Prostate gland (tissue), 2 donors: ENCODE results near the gene BTBD7. TPM values are rescaled to one million over a fixed set of nuclear protein-coding genes. Genes with fewer than 3 reads are reported as not detected.

Experiments
- DNase-seq: peaks from one replicate; pipeline ENCODE4 v3.0.0-alpha.2; 2019; ENCODE audit warnings: low spot score
- H3K27ac ChIP-seq, 2 donors: fragments of 200-600 bp; sonication (generic); 2 replicates each; pipeline ENCODE4 v1.5.1; 2017 to 2019
- H3K27me3 ChIP-seq: fragments of 200-600 bp; sonication (generic); replicated peaks from 2 replicates; pipeline ENCODE4 v1.5.1; 2019; ENCODE audit not compliant: insufficient read depth
- H3K36me3 ChIP-seq, 2 donors: fragments of 200-600 bp; sonication (generic); 1 replicate in 1 of 2; 2 replicates in 1 of 2; pipeline versions ENCODE4 v1.5.1 to v1.8.1; 2017 to 2019
- H3K4me1 ChIP-seq: fragments of 200-600 bp; sonication (generic); replicated peaks from 2 replicates; pipeline ENCODE4 v1.5.1; 2019
- H3K4me3 ChIP-seq, 2 donors: fragments of 200-600 bp; sonication (generic); 2 replicates each; pipeline ENCODE4 v1.5.1; 2017 to 2019
- H3K9me3 ChIP-seq: fragments of 200-600 bp; sonication (generic); 2 replicates; pipeline ENCODE4 v1.5.1; 2017
- POLR2A ChIP-seq: fragments of 450-650 bp; IDR thresholded peaks from one replicate; pipeline ENCODE4 v1.6.1; 2016; ENCODE audit warnings: antibody characterized with exemption, mild to moderate bottlenecking
- POLR2AphosphoS5 ChIP-seq: sonication (generic); formaldehyde crosslinking; IDR thresholded peaks from one replicate; pipeline ENCODE4 v1.6.1; 2017; ENCODE audit warnings: antibody characterized with exemption
- WGBS: methylation state at CpG from one replicate; pipeline ENCODE4 v1.1.5; 2018; 5-methylcytosine and 5-hydroxymethylcytosine counted together
- intact Hi-C: fragments of 100-400 bp; cut with DNase I; formaldehyde crosslinking; loops from one replicate; pipeline ENCODE4 v1.14.2; 2022
- total RNA-seq, 2 donors: library from RNA; depleted of rRNA; stranded (reverse); fragments of >200 nt; gene quantifications; one replicate each; pipeline ENCODE4 v1.1.0, GENCODE V29; 2016
- TF ChIP-seq, protein P1 (sequence below), 4 experiments: fragments of 200-600 bp in 2 of 4; fragments of 450-650 bp in 2 of 4; sonication (generic) in 2 of 4; IDR thresholded peaks; 1 replicate in 3 of 4; 2 replicates in 1 of 4; pipeline ENCODE4 v1.5.1; 2016 to 2019; ENCODE audit warnings: antibody characterized with exemption in 4 of 4, mild to moderate bottlenecking in 2 of 4, moderate library complexity in 2 of 4

The BTBD7 gene
- total RNA-seq, 2 donors from 2014 or later, result 23.8 to 25.8 TPM

DNA sequence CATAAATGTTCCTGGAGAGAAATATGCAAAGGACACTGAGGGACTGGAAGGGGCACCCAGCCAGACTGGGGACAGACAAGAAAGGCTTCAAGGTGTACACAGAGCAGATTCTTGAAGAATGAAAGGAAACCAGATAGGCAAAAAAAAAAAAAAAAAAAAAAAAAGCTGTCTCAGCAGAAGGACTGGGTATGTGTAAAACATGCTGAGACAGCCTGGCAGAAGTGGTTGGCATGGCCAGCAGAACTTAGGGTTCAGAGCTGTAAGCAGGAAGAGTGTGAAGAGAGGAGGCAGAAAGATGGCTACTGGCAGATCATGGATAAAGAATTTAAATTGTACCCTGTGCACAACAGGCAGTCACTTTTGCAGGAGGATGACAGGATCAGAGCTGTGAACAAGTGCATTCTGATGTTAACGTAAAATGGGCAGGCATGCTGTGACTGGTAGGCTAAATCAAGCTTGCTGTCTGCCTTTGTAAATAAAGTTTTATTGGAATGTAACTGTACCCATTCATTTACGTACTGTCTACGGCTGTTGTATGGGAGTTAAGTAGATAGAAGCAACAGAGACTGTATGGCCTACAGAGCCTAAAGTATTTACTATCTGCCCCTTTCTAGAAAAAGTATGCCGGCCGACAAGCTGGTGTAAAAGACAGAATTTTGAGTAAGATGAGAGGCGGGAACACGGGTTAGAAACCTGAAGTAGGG is 83.6 kb downstream of the BTBD7 start:
- Histone ChIP-seq H3K4me1 (no peaks in the 10 kb centered on the region), H3K9me3 (no peaks in the 10 kb centered on the region), H3K27ac (no peak overlapping the region), H3K27me3 (no peaks in the 10 kb centered on the region), H3K4me3 (no peak overlapping the region), H3K36me3 (peaks cover 0 to 2% of the 10 kb centered on the region in 2 donors)
- intact Hi-C loops, result no loop called here
- whole genome bisulfite sequencing, result 84% methylated on average over 7 of the region's 7 CpGs
- DNase-seq, result no peak
- TF ChIP-seq, protein P1, sequence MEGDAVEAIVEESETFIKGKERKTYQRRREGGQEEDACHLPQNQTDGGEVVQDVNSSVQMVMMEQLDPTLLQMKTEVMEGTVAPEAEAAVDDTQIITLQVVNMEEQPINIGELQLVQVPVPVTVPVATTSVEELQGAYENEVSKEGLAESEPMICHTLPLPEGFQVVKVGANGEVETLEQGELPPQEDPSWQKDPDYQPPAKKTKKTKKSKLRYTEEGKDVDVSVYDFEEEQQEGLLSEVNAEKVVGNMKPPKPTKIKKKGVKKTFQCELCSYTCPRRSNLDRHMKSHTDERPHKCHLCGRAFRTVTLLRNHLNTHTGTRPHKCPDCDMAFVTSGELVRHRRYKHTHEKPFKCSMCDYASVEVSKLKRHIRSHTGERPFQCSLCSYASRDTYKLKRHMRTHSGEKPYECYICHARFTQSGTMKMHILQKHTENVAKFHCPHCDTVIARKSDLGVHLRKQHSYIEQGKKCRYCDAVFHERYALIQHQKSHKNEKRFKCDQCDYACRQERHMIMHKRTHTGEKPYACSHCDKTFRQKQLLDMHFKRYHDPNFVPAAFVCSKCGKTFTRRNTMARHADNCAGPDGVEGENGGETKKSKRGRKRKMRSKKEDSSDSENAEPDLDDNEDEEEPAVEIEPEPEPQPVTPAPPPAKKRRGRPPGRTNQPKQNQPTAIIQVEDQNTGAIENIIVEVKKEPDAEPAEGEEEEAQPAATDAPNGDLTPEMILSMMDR (IDR thresholded peaks at IDR 0.05), result no peak
- no peak for TF ChIP-seq POLR2A
- TF ChIP-seq POLR2AphosphoS5, result no peak

- DNase-seq, result no peak
- no peaks in the 10 kb centered on the region for H3K27me3 ChIP-seq
- no peak overlapping the region for H3K27ac ChIP-seq
- H3K36me3 ChIP-seq, result peaks cover 0 to 7% of the 10 kb centered on the region in 2 donors
- no peak overlapping the region for H3K4me3 ChIP-seq
- no peaks in the 10 kb centered on the region for H3K4me1 ChIP-seq
- intact Hi-C loops, result no loop called here
- TF ChIP-seq, protein P1 (IDR thresholded peaks at IDR 0.05), result no peak
- no peak for TF ChIP-seq POLR2A
- TF ChIP-seq POLR2AphosphoS5, result no peak
- no peaks in the 10 kb centered on the region for H3K9me3 ChIP-seq
These were observed 86.3 kb downstream of the BTBD7 start for GRCh38 chr14:93246534-93246933.

DNA sequence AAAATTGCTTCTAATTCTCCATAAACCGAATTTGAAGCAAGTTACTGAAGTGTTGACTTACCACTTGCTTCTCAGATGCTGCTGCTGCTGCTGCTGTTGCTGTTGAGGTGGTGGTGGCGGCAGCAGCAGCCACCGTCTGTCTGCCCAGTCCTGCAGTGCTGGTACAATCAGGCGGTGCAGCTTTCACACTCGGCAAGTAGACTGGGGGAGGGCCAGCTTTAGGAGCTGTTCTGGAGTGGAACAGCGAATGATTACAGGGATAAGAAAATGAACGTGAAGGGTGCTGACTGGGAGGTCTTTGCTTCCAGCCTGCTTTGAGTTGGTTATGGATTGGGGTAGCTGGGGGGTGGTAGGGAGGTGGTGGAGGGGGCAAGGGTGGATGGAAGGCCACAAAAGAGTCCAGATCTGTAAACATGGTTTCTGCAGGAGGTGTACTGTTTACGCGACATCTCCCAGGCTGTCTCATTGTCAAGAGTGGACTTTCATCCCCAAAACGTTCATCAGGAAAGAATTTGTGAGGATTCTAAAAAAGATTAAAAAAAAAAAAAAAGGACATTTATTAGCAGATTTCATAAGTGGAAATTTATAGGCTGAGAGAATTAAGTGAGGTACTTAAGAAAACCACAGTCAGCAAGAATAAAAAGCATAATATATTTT is 86.9 kb downstream of the BTBD7 start:
- no peak for DNase-seq
- H3K4me1 ChIP-seq, result no peaks in the 10 kb centered on the region
- H3K4me3 ChIP-seq, result no peak overlapping the region
- peaks cover 0 to 7% of the 10 kb centered on the region in 2 donors for H3K36me3 ChIP-seq
- H3K27me3 ChIP-seq, result no peaks in the 10 kb centered on the region
- TF ChIP-seq POLR2AphosphoS5 (no peak), POLR2A (no peak)
- TF ChIP-seq, protein P1 (IDR thresholded peaks at IDR 0.05), result no peak
- intact Hi-C loops, result no loop called here
- H3K9me3 ChIP-seq, result no peaks in the 10 kb centered on the region
- H3K27ac ChIP-seq, result no peak overlapping the region
- 75% methylated on average over 10 of the region's 10 CpGs for WGBS

GRCh38 chr14:93240678-93241000 is 92.2 kb downstream of the BTBD7 start:
- no peak overlapping the region for H3K27ac ChIP-seq
- H3K4me3 ChIP-seq, result no peak overlapping the region
- H3K27me3 ChIP-seq, result no peaks in the 10 kb centered on the region
- 91% methylated on average over 3 of the region's 3 CpGs for WGBS
- intact Hi-C loops, result no loop called here
- DNase-seq, result no peak
- H3K4me1 ChIP-seq, result no peaks in the 10 kb centered on the region
- H3K9me3 ChIP-seq, result no peaks in the 10 kb centered on the region
- H3K36me3 ChIP-seq, result peaks cover 0 to 7% of the 10 kb centered on the region in 2 donors
- TF ChIP-seq POLR2A (no peak), POLR2AphosphoS5 (no peak)
- TF ChIP-seq, protein P1 (IDR thresholded peaks at IDR 0.05), result no peak
